ENCODE results near the gene C1orf167.

DNA sequence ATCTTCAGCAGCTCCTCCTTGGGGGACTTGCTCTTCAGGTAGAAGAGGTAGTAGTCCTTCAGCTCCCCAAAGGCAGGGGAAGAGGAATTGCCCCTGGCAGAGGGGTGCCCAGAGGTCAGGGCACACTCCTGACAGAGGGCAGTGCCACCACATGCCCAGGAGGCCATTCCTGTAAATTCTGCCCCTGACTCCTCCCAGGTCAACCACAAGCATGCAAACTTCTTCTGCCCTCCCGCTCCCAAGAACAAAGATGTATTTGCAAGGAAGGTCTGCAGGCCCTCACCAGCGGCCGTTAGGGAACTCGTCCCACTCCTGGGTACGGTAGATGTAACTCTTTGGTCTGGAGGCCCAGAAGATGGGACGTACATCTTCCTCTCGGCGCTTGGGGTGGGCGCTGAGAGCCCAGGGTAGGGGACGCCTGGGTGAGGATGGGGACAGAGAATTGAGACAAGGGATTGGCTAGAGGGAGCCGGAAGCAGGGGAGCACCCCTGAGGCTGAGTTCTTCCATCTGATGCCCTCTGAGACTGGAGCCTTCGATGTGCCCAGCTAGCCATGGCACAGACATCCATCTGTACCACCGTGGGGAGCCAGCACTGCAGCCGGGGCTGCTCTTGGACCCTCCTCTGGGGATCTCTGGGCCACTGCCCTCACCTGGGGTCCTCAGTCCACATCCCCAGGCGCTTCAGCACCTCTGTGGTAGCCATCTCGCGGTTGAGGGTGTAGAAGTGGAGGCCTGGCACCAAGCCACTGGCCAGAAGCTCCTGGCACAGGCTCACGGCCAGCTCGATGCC, 32.6 kb downstream of the C1orf167 start:
- TF ChIP-seq GATA3 (IDR thresholded peaks at IDR 0.05; ENCODE audit: low read depth, low read length): no peak
- no peak for TF ChIP-seq GATA2 (IDR thresholded peaks at IDR 0.05; ENCODE audit: low read depth, low read length)

Measured in SH-SY5Y (cell line).